Gastroesophageal sphincter (tissue), 4 donors: ENCODE measurements around the gene SPTLC3. TPM values are rescaled to one million over a fixed set of nuclear protein-coding genes. Genes with fewer than 3 reads are reported as not detected.

ENCODE experiments used
- ATAC-seq: fragments of 150-250 bp; one replicate; pipeline ENCODE4 v1.9.1; 2016; ENCODE audit warnings: mild to moderate bottlenecking, moderate library complexity
- H3K27ac ChIP-seq, 4 donors: fragments of 200-600 bp; sonication (generic) in 3 of 4; 1 replicate in 3 of 4; 2 replicates in 1 of 4; pipeline ENCODE4 v1.5.1; 2016 to 2019
- H3K27me3 ChIP-seq: fragments of 200-600 bp; sonication (generic); one replicate; pipeline ENCODE4 v1.5.1; 2019
- H3K36me3 ChIP-seq, 2 donors: fragments of 200-600 bp; sonication (generic); one replicate each; pipeline ENCODE4 v1.5.1; 2019; ENCODE audit warnings: control low read depth in 1 of 2
- H3K4me1 ChIP-seq, 3 donors: fragments of 200-600 bp; sonication (generic); 1 replicate in 2 of 3; 2 replicates in 1 of 3; pipeline ENCODE4 v1.5.1; 2016 to 2019; ENCODE audit warnings: control low read depth in 2 of 3
- H3K4me3 ChIP-seq, 2 donors: fragments of 200-600 bp; sonication (generic); one replicate each; pipeline ENCODE4 v1.5.1; 2019; ENCODE audit warnings: mild to moderate bottlenecking in 1 of 2, moderate library complexity in 1 of 2
- H3K9me3 ChIP-seq, 3 donors: fragments of 200-600 bp; sonication (generic); one replicate each; pipeline ENCODE4 v1.5.1; 2017 to 2019; ENCODE audit warnings: control low read depth in 2 of 3
- EP300 ChIP-seq: sonication (generic); formaldehyde crosslinking; IDR thresholded peaks from one replicate; pipeline ENCODE4 v1.6.1; 2017; ENCODE audit warnings: antibody characterized with exemption, mild to moderate bottlenecking
- POLR2A ChIP-seq, 2 donors: fragments of 450-650 bp; IDR thresholded peaks; one replicate each; pipeline ENCODE4 v1.6.1; 2017; ENCODE audit warnings: antibody characterized with exemption in 2 of 2, mild to moderate bottlenecking in 2 of 2, moderate library complexity in 1 of 2
- POLR2AphosphoS5 ChIP-seq: sonication (generic); formaldehyde crosslinking; IDR thresholded peaks from one replicate; pipeline ENCODE4 v1.6.1; 2017; ENCODE audit warnings: antibody characterized with exemption
- WGBS, 2 donors: methylation state at CpG; one replicate each; pipeline ENCODE4 v1.1.5; 2018; ENCODE audit warnings: low coverage in 1 of 2; 5-methylcytosine and 5-hydroxymethylcytosine counted together
- total RNA-seq, 4 donors: library from RNA; depleted of rRNA; stranded (reverse); fragments of >200 nt; gene quantifications; one replicate each; pipeline ENCODE4 v1.1.0, GENCODE V29; 2016
- TF ChIP-seq, protein P1 (sequence below), 4 experiments: fragments of 200-600 bp in 2 of 4; fragments of 450-650 bp in 2 of 4; sonication (generic) in 1 of 4; IDR thresholded peaks; one replicate each; pipeline ENCODE4 v1.5.1; 2017 to 2019; ENCODE audit warnings: antibody characterized with exemption in 4 of 4, mild to moderate bottlenecking in 2 of 4, moderate library complexity in 2 of 4

SPTLC3 gene
- total RNA-seq, 4 donors from 2014 or later: 2.0 to 14.6 (median 5.3) TPM

DNA sequence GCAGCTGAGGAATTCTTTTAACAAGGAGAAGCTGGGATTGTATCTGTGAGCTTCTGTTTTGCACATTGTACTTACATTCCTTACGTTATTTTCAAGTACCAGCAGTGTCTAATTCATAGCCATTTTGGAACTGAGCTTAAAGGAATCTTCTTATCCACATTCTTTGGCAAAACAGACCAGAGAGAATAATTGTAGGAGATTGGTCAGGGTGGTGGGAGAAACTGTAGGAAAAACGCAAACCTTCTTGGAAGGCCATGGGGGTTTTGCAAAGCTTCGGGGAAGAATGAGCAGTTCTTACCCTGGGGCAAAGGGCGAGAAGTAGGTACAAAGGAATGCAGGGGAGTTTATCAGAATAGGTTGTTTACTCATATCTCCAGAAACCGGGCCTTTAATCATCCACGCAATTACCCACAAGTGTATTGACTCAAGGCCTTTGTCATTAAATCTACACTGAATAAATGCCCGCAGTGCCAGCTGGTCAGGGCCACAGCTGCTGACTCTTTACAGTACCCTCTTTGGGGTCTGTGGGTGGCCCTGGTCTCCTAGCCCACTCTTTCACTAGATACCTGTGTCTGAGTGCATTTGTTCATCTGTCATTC lies 39.6 kb upstream of the SPTLC3 start:
- no peak overlapping the region for H3K27ac ChIP-seq
- no peak for ATAC-seq
- H3K4me1 ChIP-seq: peaks cover 0 to 4% (median 0%) of the 10 kb centered on the region in 3 donors
- no peaks in the 10 kb centered on the region for H3K36me3 ChIP-seq
- H3K9me3 ChIP-seq: no peaks in the 10 kb centered on the region
- WGBS, 2 donors: 79 to 85% methylated on average over 6 to 7 of the region's 7 CpGs
- TF ChIP-seq POLR2A (IDR thresholded peaks at IDR 0.05) (no peak), POLR2AphosphoS5 (no peak), EP300 (no peak)
- TF ChIP-seq, protein P1, sequence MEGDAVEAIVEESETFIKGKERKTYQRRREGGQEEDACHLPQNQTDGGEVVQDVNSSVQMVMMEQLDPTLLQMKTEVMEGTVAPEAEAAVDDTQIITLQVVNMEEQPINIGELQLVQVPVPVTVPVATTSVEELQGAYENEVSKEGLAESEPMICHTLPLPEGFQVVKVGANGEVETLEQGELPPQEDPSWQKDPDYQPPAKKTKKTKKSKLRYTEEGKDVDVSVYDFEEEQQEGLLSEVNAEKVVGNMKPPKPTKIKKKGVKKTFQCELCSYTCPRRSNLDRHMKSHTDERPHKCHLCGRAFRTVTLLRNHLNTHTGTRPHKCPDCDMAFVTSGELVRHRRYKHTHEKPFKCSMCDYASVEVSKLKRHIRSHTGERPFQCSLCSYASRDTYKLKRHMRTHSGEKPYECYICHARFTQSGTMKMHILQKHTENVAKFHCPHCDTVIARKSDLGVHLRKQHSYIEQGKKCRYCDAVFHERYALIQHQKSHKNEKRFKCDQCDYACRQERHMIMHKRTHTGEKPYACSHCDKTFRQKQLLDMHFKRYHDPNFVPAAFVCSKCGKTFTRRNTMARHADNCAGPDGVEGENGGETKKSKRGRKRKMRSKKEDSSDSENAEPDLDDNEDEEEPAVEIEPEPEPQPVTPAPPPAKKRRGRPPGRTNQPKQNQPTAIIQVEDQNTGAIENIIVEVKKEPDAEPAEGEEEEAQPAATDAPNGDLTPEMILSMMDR (IDR thresholded peaks at IDR 0.05): no peak
- no peak overlapping the region for H3K4me3 ChIP-seq
- no peaks in the 10 kb centered on the region for H3K27me3 ChIP-seq

DNA sequence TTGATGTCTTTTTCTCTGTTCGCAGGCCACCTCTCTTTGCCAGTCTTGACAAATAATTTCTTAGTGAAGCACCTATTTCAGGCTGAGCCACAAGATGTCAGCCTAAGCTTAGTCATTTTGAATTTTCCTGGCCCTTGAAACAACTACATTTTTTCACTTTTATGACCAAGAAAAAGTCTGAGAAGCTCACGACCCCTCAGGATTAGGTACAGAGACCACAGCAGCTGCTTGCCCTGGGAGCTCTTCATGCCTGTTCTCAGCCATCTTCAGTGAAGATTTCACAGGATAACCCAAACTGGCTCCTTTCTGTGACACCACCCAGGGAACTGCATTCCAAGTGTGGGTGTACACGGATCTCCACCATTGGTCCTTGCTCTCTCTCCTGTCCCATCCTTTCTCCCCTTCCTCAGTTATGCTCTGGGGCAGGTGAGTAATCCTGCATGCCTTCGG lies 38.4 kb upstream of the SPTLC3 start:
- Histone ChIP-seq H3K27me3 (no peaks in the 10 kb centered on the region), H3K27ac (no peak overlapping the region), H3K4me1 (peaks cover 0 to 4% (median 0%) of the 10 kb centered on the region in 3 donors), H3K9me3 (no peaks in the 10 kb centered on the region), H3K4me3 (no peak overlapping the region), H3K36me3 (no peaks in the 10 kb centered on the region)
- ATAC-seq: no peak
- TF ChIP-seq EP300: no peak
- TF ChIP-seq, protein P1 (IDR thresholded peaks at IDR 0.05): peak; percentile 33 to 68 (median 58)
- WGBS, 2 donors: 34 to 35% methylated on average over 4 of the region's 4 CpGs

DNA sequence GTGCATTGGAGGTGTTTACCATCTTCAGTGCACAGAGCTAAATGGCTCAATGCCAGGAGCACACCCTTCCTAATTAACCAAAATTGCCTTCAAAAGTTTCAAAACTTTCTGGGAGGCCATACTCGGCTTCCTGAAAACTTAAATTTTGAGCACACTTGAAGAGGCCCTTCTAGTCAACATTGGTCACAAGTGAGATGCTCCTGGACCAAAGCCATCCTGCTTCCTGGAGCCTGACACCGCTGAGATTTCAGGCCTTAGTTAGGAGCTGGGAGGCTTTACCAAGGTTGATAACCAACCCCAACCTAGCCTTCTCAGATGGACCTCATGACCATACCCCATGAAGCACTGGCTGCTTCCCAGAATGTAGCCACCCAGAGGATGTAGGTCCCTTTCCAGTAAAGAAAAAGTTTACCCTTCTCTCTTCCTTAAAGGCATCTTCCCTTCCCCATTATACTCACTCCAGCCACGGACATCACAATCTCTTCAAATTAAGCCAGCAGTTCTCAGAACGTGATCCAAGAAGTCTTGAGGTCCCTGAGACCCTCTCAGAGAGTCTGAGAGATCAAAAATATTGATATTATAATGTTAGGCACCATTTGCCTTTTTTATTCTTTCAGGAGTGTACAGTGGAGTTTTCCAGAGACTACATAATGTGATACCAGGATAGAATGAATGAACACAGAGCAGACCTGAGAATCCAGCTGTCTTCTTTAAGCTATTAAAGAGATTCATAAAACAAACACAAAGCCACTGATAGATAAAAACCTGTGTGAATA lies 32.8 kb upstream of the SPTLC3 start:
- no peak overlapping the region for H3K27ac ChIP-seq
- H3K9me3 ChIP-seq: no peaks in the 10 kb centered on the region
- no peaks in the 10 kb centered on the region for H3K36me3 ChIP-seq
- no peak for ATAC-seq
- 61 to 88% methylated on average over 2 of the region's 4 CpGs for WGBS, 2 donors
- no peaks in the 10 kb centered on the region for H3K27me3 ChIP-seq
- no peak for TF ChIP-seq POLR2AphosphoS5
- no peak for TF ChIP-seq POLR2A (IDR thresholded peaks at IDR 0.05)
- no peak for TF ChIP-seq EP300
- TF ChIP-seq, protein P1 (IDR thresholded peaks at IDR 0.05): no peak
- no peaks in the 10 kb centered on the region for H3K4me1 ChIP-seq
- no peak overlapping the region for H3K4me3 ChIP-seq

DNA sequence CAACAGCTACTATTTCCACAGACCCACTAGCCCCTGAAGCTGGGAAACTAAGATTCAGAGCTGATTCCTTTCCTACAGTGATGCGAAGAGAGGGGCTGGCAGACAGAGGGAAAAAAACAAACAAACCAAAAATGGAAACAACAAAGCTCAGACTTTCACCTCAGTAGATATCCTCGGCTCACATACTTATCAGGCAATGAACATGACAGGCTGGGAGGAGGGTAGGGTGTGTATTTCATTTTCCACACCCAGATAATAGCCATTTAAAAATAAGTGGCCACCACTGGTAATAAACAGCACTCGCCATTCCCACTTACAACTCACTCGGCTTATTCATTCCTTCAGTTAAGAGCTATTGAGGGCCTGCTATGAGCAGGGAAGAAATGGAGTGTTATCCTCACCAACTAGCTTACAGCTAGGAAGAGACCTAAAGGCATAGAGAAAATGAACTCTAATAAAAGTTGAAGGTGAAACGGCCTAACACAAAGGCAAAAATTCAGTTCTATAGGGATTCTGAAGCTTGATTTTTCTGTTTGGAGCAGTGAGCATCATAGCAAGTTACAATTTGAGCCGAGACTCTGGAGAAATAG lies 32.0 kb upstream of the SPTLC3 start:
- H3K4me3 ChIP-seq: no peak overlapping the region
- H3K36me3 ChIP-seq: no peaks in the 10 kb centered on the region
- H3K4me1 ChIP-seq: no peaks in the 10 kb centered on the region
- H3K9me3 ChIP-seq: no peaks in the 10 kb centered on the region
- no peaks in the 10 kb centered on the region for H3K27me3 ChIP-seq
- no peak overlapping the region for H3K27ac ChIP-seq
- no peak for TF ChIP-seq POLR2AphosphoS5
- TF ChIP-seq POLR2A (IDR thresholded peaks at IDR 0.05): no peak
- TF ChIP-seq, protein P1 (IDR thresholded peaks at IDR 0.05): no peak
- no peak for TF ChIP-seq EP300
- 74 to 75% methylated on average over 4 to 6 of the region's 6 CpGs for WGBS, 2 donors
- ATAC-seq: no peak
